ENCODE measurements around the gene SEMA3F. TPM values are rescaled to one million over a fixed set of nuclear protein-coding genes. Genes with fewer than 3 reads are reported as not detected.

Gene SEMA3F
- total and polyA plus RNA-seq, 10 of the 15 experiments (the other 5 are each of a cell fraction or from before 2014, with no cell fraction given) = 0.08 to 0.28 (median 0.12) TPM; not detected in 6

GRCh38 chr3:50221411-50222168, 66.5 kb downstream of the SEMA3F start:
- no peak for FAIRE-seq
- RAD21 ChIA-PET (ENCODE audit: unreplicated experiment) = interaction anchor here (1.0 to 3.2 kb wide), 2 partner anchors 27 to 51 kb away, joined by 3 to 14 read pairs; no protein-coding TSS in a partner anchor
- H3K9ac ChIP-seq (ENCODE audit: control insufficient read depth, insufficient read depth, low read length) = no peak overlapping the region
- no peak overlapping the region for H3K4me3 ChIP-seq
- no peak overlapping the region for H3K4me2 ChIP-seq (ENCODE audit: control insufficient read depth, insufficient read depth)
- peak overlapping the region; percentile 51; the same call in 1 of the 2 replicates for H2AFZ ChIP-seq (ENCODE audit: control insufficient read depth, low read depth, low read length)
- no TSS peak for BruUV-seq (replicated peaks)
- in situ Hi-C loops (cut with MboI) = no loop called here
- WGBS (ENCODE audit: insufficient coverage, insufficient replicate concordance, low lambda C conversion rate, missing lambda C conversion rate) = 42% methylated on average over 12 of the region's 12 CpGs
- H3K27me3 ChIP-seq (replicated peaks in 1 of 2; ENCODE audit: control insufficient read depth in 2 of 2, insufficient read depth in 2 of 2, low read length in 1 of 2) = no peaks in the 10 kb centered on the region; a peak in 2 of 4 replicates
- H4K20me1 ChIP-seq (ENCODE audit: control insufficient read depth, insufficient read depth) = no peaks in the 10 kb centered on the region
- no peaks in the 10 kb centered on the region for H3K36me3 ChIP-seq (ENCODE audit: control insufficient read depth in 2 of 2, insufficient read depth in 2 of 2, low read length in 1 of 2)
- ATAC-seq = no peak
- intact Hi-C loops (cut with micrococcal nuclease; ENCODE audit: unreplicated experiment) = no loop called here
- DNase-seq (ENCODE audit: low read depth, low spot score) = no peak
- CTCF ChIA-PET = interaction anchor here (0.8 to 3.3 kb wide), 8 partner anchors 10 to 98 kb away, joined by 3 to 25 read pairs (median 4); no protein-coding TSS in a partner anchor
- H3K79me2 ChIP-seq (ENCODE audit: control insufficient read depth, insufficient read depth, low read length) = no peaks in the 10 kb centered on the region
- H3K27ac ChIP-seq (ENCODE audit: control insufficient read depth, insufficient read depth) = no peak overlapping the region
- H3K9me3 ChIP-seq (replicated peaks; ENCODE audit: control insufficient read depth, insufficient read depth, low read length) = no peaks in the 10 kb centered on the region
- POLR2A ChIA-PET = interaction anchor here (0.8 kb wide), 1 partner anchor 26 kb away, joined by 3 read pairs; no protein-coding TSS in a partner anchor
- SMC1A ChIA-PET (ENCODE audit: uncharacterized antibody, unreplicated experiment) = interaction anchor here (1.0 to 1.1 kb wide), 3 partner anchors 14 to 27 kb away, joined by 3 to 4 read pairs (median 4); partner anchors contain the start of gene GNAI2
- peaks cover 6% of the 10 kb centered on the region; the same call in 1 of the 2 replicates for H3K4me1 ChIP-seq (ENCODE audit: control insufficient read depth, insufficient read depth, low read length)
- no peak for TF ChIP-seq ETV6 (conservative IDR thresholded peaks at IDR 0.05 in 1 of 2, IDR thresholded peaks at IDR 0.05 in 1 of 2; ENCODE audit: borderline replicate concordance in 1 of 2, low read depth in 1 of 2)
- TF ChIP-seq, protein P1, sequence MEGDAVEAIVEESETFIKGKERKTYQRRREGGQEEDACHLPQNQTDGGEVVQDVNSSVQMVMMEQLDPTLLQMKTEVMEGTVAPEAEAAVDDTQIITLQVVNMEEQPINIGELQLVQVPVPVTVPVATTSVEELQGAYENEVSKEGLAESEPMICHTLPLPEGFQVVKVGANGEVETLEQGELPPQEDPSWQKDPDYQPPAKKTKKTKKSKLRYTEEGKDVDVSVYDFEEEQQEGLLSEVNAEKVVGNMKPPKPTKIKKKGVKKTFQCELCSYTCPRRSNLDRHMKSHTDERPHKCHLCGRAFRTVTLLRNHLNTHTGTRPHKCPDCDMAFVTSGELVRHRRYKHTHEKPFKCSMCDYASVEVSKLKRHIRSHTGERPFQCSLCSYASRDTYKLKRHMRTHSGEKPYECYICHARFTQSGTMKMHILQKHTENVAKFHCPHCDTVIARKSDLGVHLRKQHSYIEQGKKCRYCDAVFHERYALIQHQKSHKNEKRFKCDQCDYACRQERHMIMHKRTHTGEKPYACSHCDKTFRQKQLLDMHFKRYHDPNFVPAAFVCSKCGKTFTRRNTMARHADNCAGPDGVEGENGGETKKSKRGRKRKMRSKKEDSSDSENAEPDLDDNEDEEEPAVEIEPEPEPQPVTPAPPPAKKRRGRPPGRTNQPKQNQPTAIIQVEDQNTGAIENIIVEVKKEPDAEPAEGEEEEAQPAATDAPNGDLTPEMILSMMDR (IDR thresholded peaks at IDR 0.05 in 2 of 3, conservative IDR thresholded peaks at IDR 0.05 in 1 of 3; ENCODE audit: control insufficient read depth in 2 of 3, extremely low read depth in 1 of 3, insufficient read depth in 1 of 3, low read depth in 3 of 3, low read length in 3 of 3) = 0 out of 6 replicates have a peak, but pooled peaks of 2 of the 3 experiments have one; percentile 4 to 13
